HEK293 (cell line): ENCODE results near the gene APOBR.

Source experiments
- CTCF ChIA-PET: fragments of 350-600 bp; formaldehyde crosslinking; extraction: SDS; loops from one replicate; lab custom pipeline; 2021; ENCODE audit warnings: antibody characterized with exemption; lab: Yijun Ruan, JAX
- POLR2A ChIA-PET: fragments of 300-600 bp; formaldehyde crosslinking; extraction: SDS; loops from one replicate; lab custom pipeline; 2020; ENCODE audit warnings: antibody characterized with exemption, inconsistent platforms; lab: Yijun Ruan, JAX
- H3K27ac ChIP-seq: fragments of 200-500 bp; sonication (Bioruptor generic); 2 replicates; pipeline ENCODE4 v1.5.1; 2014; ENCODE audit warnings: low read depth, low read length, control low read depth, inconsistent platforms; ENCODE audit errors: extremely low read depth
- H3K36me3 ChIP-seq, 2 experiments: fragments of 200-500 bp in 1 of 2; sonication (Bioruptor generic) in 1 of 2; 1 replicate in 1 of 2; 2 replicates in 1 of 2; pipeline ENCODE4 v1.5.1; 2014 to 2017; ENCODE audit warnings: inconsistent platforms in 2 of 2, low read length in 2 of 2; ENCODE audit not compliant: control insufficient read depth in 2 of 2, insufficient read depth in 1 of 2
- H3K4me1 ChIP-seq: fragments of 200-500 bp; sonication (Bioruptor generic); 2 replicates; pipeline ENCODE4 v1.5.1; 2014; ENCODE audit warnings: mild to moderate bottlenecking, low read length, inconsistent platforms; ENCODE audit not compliant: control insufficient read depth, insufficient read depth
- H3K4me3 ChIP-seq: 2 replicates; pipeline ENCODE4 v1.5.1; 2011; ENCODE audit warnings: low read depth, mild to moderate bottlenecking, control low read depth, low read length, moderate library complexity
- H3K9me3 ChIP-seq: fragments of 200-500 bp; sonication (Bioruptor generic); 2 replicates; pipeline ENCODE4 v1.5.1; 2014; ENCODE audit warnings: low read depth, low read length, inconsistent platforms; ENCODE audit not compliant: control insufficient read depth, insufficient read depth
- GLIS2 ChIP-seq: fragments of 450-650 bp; formaldehyde crosslinking; IDR thresholded peaks from 2 replicates; pipeline ENCODE4 v1.5.1; 2016; ENCODE audit warnings: missing biosample characterization, missing genetic modification characterization
- PATZ1 ChIP-seq: fragments of 450-650 bp; formaldehyde crosslinking; IDR thresholded peaks from 2 replicates; pipeline ENCODE4 v1.5.1; 2016; ENCODE audit warnings: missing biosample characterization, missing genetic modification characterization
- PRDM6 ChIP-seq: fragments of 450-650 bp; formaldehyde crosslinking; IDR thresholded peaks from 2 replicates; pipeline ENCODE4 v1.5.1; 2017; ENCODE audit warnings: missing biosample characterization, missing genetic modification characterization
- RBAK ChIP-seq: fragments of 450-650 bp; formaldehyde crosslinking; IDR thresholded peaks from 2 replicates; pipeline ENCODE4 v1.5.1; 2016; ENCODE audit warnings: missing biosample characterization, missing genetic modification characterization
- SP3 ChIP-seq: fragments of 450-650 bp; formaldehyde crosslinking; IDR thresholded peaks from 2 replicates; pipeline ENCODE4 v1.5.1; 2016; ENCODE audit warnings: missing biosample characterization, missing genetic modification characterization
- ZBTB20 ChIP-seq: fragments of 450-650 bp; formaldehyde crosslinking; IDR thresholded peaks from 2 replicates; pipeline ENCODE4 v1.5.1; 2016; ENCODE audit warnings: missing biosample characterization, missing genetic modification characterization
- ZNF121 ChIP-seq: fragments of 450-650 bp; formaldehyde crosslinking; IDR thresholded peaks from 2 replicates; pipeline ENCODE4 v1.5.1; 2016; ENCODE audit warnings: missing biosample characterization, missing genetic modification characterization
- ZNF174 ChIP-seq: fragments of 450-650 bp; formaldehyde crosslinking; IDR thresholded peaks from 2 replicates; pipeline ENCODE4 v1.5.0; 2017; ENCODE audit warnings: missing biosample characterization, mild to moderate bottlenecking, missing genetic modification characterization
- ZNF311 ChIP-seq: fragments of 450-650 bp; formaldehyde crosslinking; IDR thresholded peaks from 2 replicates; pipeline ENCODE4 v1.5.1; 2017; ENCODE audit warnings: missing biosample characterization, missing genetic modification characterization, borderline replicate concordance
- ZNF350 ChIP-seq: fragments of 450-650 bp; formaldehyde crosslinking; IDR thresholded peaks from 2 replicates; pipeline ENCODE4 v1.5.0; 2017; ENCODE audit warnings: missing biosample characterization, mild to moderate bottlenecking, missing genetic modification characterization
- ZNF426 ChIP-seq: fragments of 450-650 bp; formaldehyde crosslinking; IDR thresholded peaks from 2 replicates; pipeline ENCODE4 v1.5.1; 2017; ENCODE audit warnings: missing biosample characterization, missing genetic modification characterization, mild to moderate bottlenecking, inconsistent platforms, moderate library complexity
- ZNF473 ChIP-seq: fragments of 450-650 bp; formaldehyde crosslinking; IDR thresholded peaks from 2 replicates; pipeline ENCODE4 v1.5.1; 2017; ENCODE audit warnings: missing biosample characterization, missing genetic modification characterization
- ZNF664 ChIP-seq: fragments of 450-650 bp; formaldehyde crosslinking; IDR thresholded peaks from 2 replicates; pipeline ENCODE4 v1.5.1; 2016; ENCODE audit warnings: missing biosample characterization, missing genetic modification characterization
- ZNF677 ChIP-seq: fragments of 450-650 bp; IDR thresholded peaks from 2 replicates; pipeline ENCODE4 v1.5.0; 2018; ENCODE audit warnings: missing biosample characterization, mild to moderate bottlenecking, missing genetic modification characterization, moderate library complexity
- ZSCAN23 ChIP-seq: fragments of 450-650 bp; formaldehyde crosslinking; IDR thresholded peaks from 2 replicates; pipeline ENCODE4 v1.5.1; 2016; ENCODE audit warnings: missing biosample characterization, missing genetic modification characterization
- TF ChIP-seq, protein P1 (sequence below): fragments of 450-650 bp; formaldehyde crosslinking; IDR thresholded peaks from 2 replicates; pipeline ENCODE4 v1.5.1; 2016; ENCODE audit warnings: missing biosample characterization, missing genetic modification characterization
- TF ChIP-seq, protein P2 (sequence below): fragments of 450-650 bp; formaldehyde crosslinking; IDR thresholded peaks from 2 replicates; pipeline ENCODE4 v1.5.1; 2017; ENCODE audit warnings: missing biosample characterization, mild to moderate bottlenecking, missing genetic modification characterization, moderate library complexity

APOBR gene

GRCh38 chr16:28498666-28499381, 4.4 kb downstream of the APOBR start:
- H3K4me1 ChIP-seq, result no peaks in the 10 kb centered on the region
- TF ChIP-seq SP3 (tag by site-specific recombination) (no peak), ZNF311 (tag by site-specific recombination) (no peak), ZNF664 (tag by site-specific recombination) (no peak), RBAK (tag by site-specific recombination) (no peak), ZNF121 (peak; percentile 77; the same call in 1 of the 2 replicates), ZNF473 (no peak), PRDM6 (tag by site-specific recombination) (no peak)
- TF ChIP-seq, protein P1, sequence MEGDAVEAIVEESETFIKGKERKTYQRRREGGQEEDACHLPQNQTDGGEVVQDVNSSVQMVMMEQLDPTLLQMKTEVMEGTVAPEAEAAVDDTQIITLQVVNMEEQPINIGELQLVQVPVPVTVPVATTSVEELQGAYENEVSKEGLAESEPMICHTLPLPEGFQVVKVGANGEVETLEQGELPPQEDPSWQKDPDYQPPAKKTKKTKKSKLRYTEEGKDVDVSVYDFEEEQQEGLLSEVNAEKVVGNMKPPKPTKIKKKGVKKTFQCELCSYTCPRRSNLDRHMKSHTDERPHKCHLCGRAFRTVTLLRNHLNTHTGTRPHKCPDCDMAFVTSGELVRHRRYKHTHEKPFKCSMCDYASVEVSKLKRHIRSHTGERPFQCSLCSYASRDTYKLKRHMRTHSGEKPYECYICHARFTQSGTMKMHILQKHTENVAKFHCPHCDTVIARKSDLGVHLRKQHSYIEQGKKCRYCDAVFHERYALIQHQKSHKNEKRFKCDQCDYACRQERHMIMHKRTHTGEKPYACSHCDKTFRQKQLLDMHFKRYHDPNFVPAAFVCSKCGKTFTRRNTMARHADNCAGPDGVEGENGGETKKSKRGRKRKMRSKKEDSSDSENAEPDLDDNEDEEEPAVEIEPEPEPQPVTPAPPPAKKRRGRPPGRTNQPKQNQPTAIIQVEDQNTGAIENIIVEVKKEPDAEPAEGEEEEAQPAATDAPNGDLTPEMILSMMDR (tag by site-specific recombination), result no peak
- TF ChIP-seq, protein P2, sequence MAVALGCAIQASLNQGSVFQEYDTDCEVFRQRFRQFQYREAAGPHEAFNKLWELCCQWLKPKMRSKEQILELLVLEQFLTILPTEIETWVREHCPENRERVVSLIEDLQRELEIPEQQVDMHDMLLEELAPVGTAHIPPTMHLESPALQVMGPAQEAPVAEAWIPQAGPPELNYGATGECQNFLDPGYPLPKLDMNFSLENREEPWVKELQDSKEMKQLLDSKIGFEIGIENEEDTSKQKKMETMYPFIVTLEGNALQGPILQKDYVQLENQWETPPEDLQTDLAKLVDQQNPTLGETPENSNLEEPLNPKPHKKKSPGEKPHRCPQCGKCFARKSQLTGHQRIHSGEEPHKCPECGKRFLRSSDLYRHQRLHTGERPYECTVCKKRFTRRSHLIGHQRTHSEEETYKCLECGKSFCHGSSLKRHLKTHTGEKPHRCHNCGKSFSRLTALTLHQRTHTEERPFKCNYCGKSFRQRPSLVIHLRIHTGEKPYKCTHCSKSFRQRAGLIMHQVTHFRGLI (tag by site-specific recombination), result no peak
- no peak overlapping the region for H3K4me3 ChIP-seq
- POLR2A ChIA-PET, result interaction anchor here (0.6 kb wide), 1 partner anchor 23 kb away, joined by 6 read pairs; no protein-coding TSS in a partner anchor
- no peaks in the 10 kb centered on the region for H3K9me3 ChIP-seq
- CTCF ChIA-PET, result no interaction called here
- H3K27ac ChIP-seq, result no peak overlapping the region
- no peaks in the 10 kb centered on the region for H3K36me3 ChIP-seq

GRCh38 chr16:28499854-28500253, 5.4 kb downstream of the APOBR start:
- no peak overlapping the region for H3K27ac ChIP-seq
- TF ChIP-seq ZBTB20, result no peak
- TF ChIP-seq ZSCAN23 (tag by site-specific recombination), result no peak
- no peak for TF ChIP-seq ZNF677 (tag by site-specific recombination)
- TF ChIP-seq PATZ1, result no peak
- TF ChIP-seq ZNF350 (tag by site-specific recombination), result no peak
- no peak for TF ChIP-seq ZNF426 (tag by site-specific recombination)
- no peak for TF ChIP-seq ZNF174 (tag by site-specific recombination)
- no peak for TF ChIP-seq GLIS2 (tag by site-specific recombination)
- H3K9me3 ChIP-seq, result no peaks in the 10 kb centered on the region
- ChIA-PET CTCF (interaction anchor here (1.2 kb wide), 1 partner anchor 55 kb away, joined by 3 read pairs; no protein-coding TSS in a partner anchor), POLR2A (no interaction called here)
- no peak overlapping the region for H3K4me3 ChIP-seq
- no peaks in the 10 kb centered on the region for H3K4me1 ChIP-seq
- H3K36me3 ChIP-seq, result no peaks in the 10 kb centered on the region
